Thyroid gland (tissue), 4 donors: Measurements from ENCODE around the gene CNTD1.

Source experiments
- CTCF ChIP-seq, 6 experiments: fragments of 200-600 bp in 3 of 6; fragments of 450-650 bp in 3 of 6; sonication (generic) in 3 of 6; IDR thresholded peaks; one replicate each; pipeline ENCODE4 v1.5.1; 2016 to 2019; ENCODE audit warnings: antibody characterized with exemption in 6 of 6, mild to moderate bottlenecking in 2 of 6, inconsistent platforms in 1 of 6, moderate library complexity in 1 of 6
- POLR2A ChIP-seq, 2 donors: fragments of 450-650 bp; IDR thresholded peaks; one replicate each; pipeline ENCODE4 v1.6.1; 2017; ENCODE audit warnings: antibody characterized with exemption in 2 of 2, mild to moderate bottlenecking in 2 of 2, moderate library complexity in 1 of 2

- TF ChIP-seq CTCF (IDR thresholded peaks at IDR 0.05) = no peak
- TF ChIP-seq POLR2A (IDR thresholded peaks at IDR 0.05) = no peak
Measured at GRCh38 chr17:42818379-42818778, 19.7 kb downstream of the CNTD1 start.
